Measurements from ENCODE around the gene SACM1L. TPM values are rescaled to one million over a fixed set of nuclear protein-coding genes. Genes with fewer than 3 reads are reported as not detected.

Gene SACM1L
- polyA plus RNA-seq, 1 donor from 2014 or later = 14.9 TPM

DNA sequence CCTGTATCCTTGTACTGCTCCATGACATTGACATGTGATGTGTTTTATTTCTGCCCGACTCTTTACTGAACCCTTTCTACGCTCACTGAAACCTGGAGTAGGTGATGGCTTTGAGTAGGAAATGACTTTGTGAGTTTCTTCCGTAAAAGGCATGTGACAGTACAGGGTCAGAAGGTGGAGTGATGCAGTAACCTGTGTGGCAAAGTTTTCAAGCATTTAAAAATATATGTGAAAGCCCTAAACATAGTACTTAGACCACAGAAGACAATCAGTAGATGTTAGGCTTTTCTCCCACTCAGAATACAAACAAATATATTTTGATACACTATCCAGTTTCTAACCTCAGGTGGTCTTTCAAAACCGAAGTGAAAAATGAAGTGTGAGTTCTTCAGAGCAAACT lies 31.3 kb upstream of the SACM1L start:
- Mint-ChIP-seq H3K27ac (no peak overlapping the region), H3K27me3 (no peaks in the 10 kb centered on the region), H3K4me3 (peak overlapping the region in 2 of 4 donors; percentile 16 to 17), H3K36me3 (peaks cover 2% of the 10 kb centered on the region), H3K9me3 (no peaks in the 10 kb centered on the region), H3K4me1 (peaks cover 27 to 30% (median 28%) of the 10 kb centered on the region in 3 donors)

DNA sequence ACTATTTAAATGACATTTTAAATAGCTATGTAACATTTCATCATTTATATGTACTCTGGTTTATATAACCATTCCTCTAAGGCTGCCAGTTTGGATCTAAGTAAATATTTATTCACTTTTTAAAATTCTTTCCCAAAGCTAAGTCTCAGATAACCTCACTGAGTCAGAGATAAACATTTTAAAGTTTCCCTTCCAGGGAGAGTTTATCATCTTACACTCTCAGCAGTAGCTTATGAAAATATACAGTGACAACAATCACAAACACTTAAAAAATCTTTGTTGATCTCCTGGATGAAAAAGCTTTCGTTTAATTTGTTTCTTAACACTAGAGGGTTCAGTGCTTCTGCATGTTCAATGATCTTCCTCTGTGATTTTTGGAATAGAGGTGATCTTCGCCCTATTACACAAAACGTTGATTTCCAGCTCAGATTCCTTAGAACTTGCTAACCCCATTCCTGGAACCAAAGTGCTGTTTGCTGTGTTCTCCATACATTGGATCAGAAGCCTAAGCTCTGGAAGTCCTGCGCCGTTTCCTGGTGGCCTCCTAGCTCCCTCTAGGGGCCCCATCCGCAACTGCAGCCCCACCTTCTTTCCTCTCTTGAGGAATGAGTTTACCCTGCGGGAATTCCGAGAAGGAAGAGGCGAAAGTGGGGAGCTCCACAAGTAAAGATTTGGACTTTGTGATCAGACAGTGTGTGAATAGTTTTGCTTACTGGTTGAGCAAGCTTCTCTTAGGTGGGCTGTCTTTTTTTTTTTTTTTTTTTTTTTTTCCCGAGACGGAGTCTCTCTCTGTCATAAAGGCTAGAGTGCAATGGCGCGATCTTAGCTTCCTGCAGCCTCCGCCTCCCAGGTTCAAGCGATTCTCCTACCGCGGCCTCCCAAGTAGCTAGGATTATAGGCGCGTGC lies 29.3 kb upstream of the SACM1L start:
- H3K36me3 Mint-ChIP-seq = peaks cover 3% of the 10 kb centered on the region
- H3K27me3 Mint-ChIP-seq = no peaks in the 10 kb centered on the region
- H3K27ac Mint-ChIP-seq = peak overlapping the region; percentile 6 to 28 (median 10)
- no peaks in the 10 kb centered on the region for H3K9me3 Mint-ChIP-seq
- H3K4me3 Mint-ChIP-seq = no peak overlapping the region
- peaks cover 30 to 36% (median 31%) of the 10 kb centered on the region in 3 donors for H3K4me1 Mint-ChIP-seq

DNA sequence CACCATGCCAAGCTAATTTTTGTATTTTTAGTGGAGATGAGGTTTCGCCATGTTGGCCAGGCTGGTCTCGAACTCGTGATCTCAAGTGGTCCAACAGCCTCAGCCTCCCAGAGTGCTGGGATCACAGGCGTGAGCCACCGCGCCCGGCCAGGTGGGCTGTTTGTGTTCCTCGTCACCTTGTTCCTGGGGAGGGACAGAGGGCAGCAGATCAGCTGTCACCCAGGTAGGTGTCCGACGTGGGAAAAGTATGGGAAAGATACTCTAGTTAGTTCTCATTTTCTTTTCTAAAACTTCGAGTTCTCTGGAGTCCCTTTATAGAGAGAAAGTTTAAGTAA lies 28.7 kb upstream of the SACM1L start:
- Mint-ChIP-seq H3K4me1 (peaks cover 33 to 37% (median 33%) of the 10 kb centered on the region in 3 donors), H3K9me3 (no peaks in the 10 kb centered on the region), H3K27ac (no peak overlapping the region), H3K27me3 (no peaks in the 10 kb centered on the region), H3K4me3 (no peak overlapping the region), H3K36me3 (peaks cover 3% of the 10 kb centered on the region)

DNA sequence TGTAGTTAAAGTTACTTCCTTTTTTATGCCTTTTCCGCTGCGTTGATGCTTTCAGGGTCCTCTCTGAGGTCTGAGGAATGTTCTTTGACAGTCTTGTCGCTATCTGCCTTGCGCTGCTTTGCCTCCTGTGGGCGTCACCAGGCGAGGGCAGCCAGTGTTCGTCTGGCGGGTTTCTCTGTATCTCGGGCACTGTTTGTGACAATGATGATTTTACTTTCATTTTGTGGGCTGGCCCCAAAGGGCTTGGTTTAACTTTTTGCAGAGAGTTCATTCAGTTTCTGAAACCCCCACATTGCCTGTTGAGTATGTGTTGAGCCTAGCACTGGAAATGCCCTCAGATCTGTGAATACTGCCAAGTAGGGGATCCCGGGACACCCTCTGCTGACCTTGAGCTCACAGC lies 24.6 kb upstream of the SACM1L start:
- Mint-ChIP-seq H3K9me3 (no peaks in the 10 kb centered on the region), H3K4me3 (peak overlapping the region; percentile 6 to 91 (median 57)), H3K27me3 (no peaks in the 10 kb centered on the region), H3K27ac (peak overlapping the region; percentile 30 to 86 (median 77)), H3K36me3 (peaks cover 3% of the 10 kb centered on the region), H3K4me1 (peaks cover 21 to 22% (median 22%) of the 10 kb centered on the region in 3 donors)

DNA sequence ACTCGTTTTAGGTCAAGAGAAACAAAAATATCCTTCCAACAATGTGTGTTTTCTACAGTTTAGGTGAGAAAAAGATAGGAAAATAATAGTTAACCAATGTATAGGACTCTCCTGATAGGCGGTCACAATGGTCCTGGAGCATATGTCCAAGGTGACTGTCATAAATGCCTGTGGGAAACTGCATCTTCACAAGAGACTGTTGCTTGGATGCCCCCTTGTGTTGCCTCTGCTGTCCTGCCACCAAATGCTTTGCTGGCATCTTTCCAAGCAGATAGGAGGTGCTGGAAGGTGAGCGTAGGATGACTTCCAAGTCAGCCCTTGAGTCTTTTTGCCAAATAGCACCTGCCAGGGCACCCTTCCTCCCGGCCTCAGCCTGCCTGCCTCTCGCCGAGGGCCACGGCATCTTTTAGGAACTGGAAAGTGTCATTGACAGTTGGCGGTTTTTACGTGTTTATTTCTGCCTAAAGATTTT lies 24.1 kb upstream of the SACM1L start:
- Mint-ChIP-seq H3K9me3 (no peaks in the 10 kb centered on the region), H3K27ac (peak overlapping the region; percentile 30 to 86 (median 77)), H3K36me3 (peaks cover 3% of the 10 kb centered on the region), H3K4me1 (peaks cover 17 to 19% (median 17%) of the 10 kb centered on the region in 3 donors), H3K4me3 (peak overlapping the region in 2 of 4 donors; percentile 43 to 91), H3K27me3 (no peaks in the 10 kb centered on the region)

DNA sequence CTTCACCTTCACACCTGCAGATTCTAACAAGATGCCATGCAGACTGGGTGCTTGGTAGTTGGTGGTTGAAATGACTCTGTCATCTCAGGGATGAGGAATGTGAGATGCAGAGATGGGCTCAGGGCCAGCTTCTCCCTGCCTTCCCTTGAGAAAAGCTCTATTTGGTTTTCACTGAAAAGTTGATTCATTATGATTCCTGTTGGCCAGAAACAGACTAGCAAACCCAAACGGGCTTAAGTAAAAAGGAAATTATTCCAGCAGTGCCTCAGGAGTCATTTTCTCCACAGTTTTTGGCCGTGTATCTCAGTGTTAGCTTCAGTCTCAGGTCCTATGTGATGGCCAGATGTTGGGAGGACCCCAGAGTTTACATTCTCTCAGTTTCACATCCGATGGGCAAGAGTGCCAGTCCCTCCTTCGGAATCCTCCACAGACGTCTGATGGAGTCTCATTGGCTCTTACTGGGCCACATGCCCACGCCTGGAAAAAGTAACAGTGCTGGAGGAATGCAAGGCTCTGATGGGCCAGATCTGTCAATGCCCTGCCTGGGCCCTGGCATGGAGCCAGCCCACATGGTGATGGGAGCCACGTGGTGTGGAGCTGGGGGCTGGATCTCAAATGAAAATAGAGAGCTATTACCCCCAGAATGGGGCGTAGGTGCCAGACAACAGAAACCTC lies 22.3 kb upstream of the SACM1L start:
- Mint-ChIP-seq H3K27me3 (no peaks in the 10 kb centered on the region), H3K27ac (no peak overlapping the region), H3K4me3 (no peak overlapping the region), H3K9me3 (no peaks in the 10 kb centered on the region), H3K4me1 (peaks cover 16 to 17% (median 16%) of the 10 kb centered on the region in 3 donors), H3K36me3 (peaks cover 5% of the 10 kb centered on the region)

DNA sequence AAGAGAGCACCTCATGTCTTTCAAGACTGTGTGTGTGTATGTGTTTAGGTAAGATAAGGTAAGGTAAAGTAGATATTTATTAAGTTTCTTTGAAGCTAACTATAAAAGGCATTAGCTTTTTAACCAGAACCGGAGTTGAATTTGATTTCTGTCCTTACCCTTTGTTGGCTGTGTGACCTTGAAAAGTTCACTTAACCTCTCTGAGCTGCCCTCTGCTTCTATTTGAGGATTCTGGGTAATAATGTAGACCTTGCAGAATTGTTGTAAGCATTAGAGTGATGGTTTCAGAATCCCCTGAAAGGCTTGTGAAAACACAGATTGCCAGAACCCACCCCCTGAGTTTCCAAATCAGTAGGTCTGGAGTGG lies 21.6 kb upstream of the SACM1L start:
- Mint-ChIP-seq H3K27me3 (no peaks in the 10 kb centered on the region), H3K9me3 (no peaks in the 10 kb centered on the region), H3K27ac (no peak overlapping the region), H3K36me3 (peaks cover 6% of the 10 kb centered on the region), H3K4me1 (peaks cover 14 to 17% (median 16%) of the 10 kb centered on the region in 3 donors), H3K4me3 (no peak overlapping the region)

DNA sequence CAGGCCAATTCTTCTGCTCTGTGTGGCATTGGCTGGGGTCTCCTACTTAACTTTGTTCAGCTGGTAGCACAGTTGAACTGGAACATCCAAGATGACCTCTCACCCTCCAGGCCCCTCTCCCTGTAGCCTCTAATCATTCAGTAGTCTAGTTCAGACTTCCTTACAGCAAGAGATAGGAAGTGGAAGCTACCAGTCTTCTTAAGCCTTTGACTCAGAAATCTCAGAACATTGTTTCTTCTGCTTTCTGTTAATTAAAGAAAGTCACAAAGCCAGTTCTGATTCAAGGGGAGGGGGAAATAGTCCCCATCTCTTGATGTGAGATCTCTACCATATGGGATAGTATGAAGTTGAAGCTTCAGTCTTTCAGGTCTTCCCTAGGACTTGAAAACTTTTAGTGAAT lies 18.8 kb upstream of the SACM1L start:
- peaks cover 0 to 4% (median 1%) of the 10 kb centered on the region in 3 donors for H3K4me1 Mint-ChIP-seq
- no peaks in the 10 kb centered on the region for H3K9me3 Mint-ChIP-seq
- H3K27ac Mint-ChIP-seq = no peak overlapping the region
- no peak overlapping the region for H3K4me3 Mint-ChIP-seq
- H3K36me3 Mint-ChIP-seq = peaks cover 10% of the 10 kb centered on the region
- H3K27me3 Mint-ChIP-seq = no peaks in the 10 kb centered on the region

DNA sequence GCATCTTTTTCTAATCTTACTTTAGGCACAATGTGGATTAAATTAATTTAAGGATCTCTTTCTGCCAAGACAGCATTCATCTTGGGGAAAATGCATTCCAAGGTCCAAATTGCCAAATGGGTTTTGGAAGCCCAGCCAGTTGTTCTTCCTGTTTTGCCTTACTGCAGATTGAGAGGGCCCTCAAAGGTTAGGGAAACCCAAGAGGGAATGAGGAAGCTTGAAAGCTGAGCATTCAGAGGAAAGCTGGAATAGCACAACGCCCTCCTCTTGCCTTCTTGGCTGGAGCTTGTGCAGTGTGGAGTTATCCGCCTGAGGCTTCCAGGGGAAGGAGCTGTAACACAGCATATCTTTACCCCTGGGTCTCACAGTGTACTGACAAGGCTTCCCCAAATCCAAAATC lies 18.2 kb upstream of the SACM1L start:
- peaks cover 0 to 1% (median 0%) of the 10 kb centered on the region in 3 donors for H3K4me1 Mint-ChIP-seq
- H3K27ac Mint-ChIP-seq = no peak overlapping the region
- no peaks in the 10 kb centered on the region for H3K9me3 Mint-ChIP-seq
- no peaks in the 10 kb centered on the region for H3K27me3 Mint-ChIP-seq
- no peak overlapping the region for H3K4me3 Mint-ChIP-seq
- H3K36me3 Mint-ChIP-seq = peaks cover 10% of the 10 kb centered on the region

DNA sequence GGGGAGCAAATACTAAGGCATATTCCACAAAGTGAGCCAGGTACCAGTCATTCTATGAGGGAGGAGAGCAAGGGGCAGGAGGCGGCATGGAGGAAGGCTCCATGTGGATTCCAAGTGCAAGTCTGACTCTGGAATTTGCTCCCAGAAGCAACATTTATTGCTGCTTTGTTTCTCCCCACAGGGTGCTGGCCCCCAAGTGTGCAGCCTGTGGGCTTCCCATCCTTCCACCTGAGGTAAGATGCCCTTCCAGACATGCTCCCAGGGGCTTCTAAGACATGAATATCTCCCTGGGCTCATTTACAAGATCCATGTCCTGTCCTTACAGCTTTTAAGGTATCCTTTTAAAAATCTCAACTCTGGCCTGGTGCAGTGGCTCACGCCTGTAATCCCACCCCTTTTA lies 15.9 kb upstream of the SACM1L start:
- Mint-ChIP-seq H3K9me3 (no peaks in the 10 kb centered on the region), H3K4me3 (peak overlapping the region in 1 of 4 donors; percentile 17), H3K4me1 (peaks cover 0 to 9% (median 6%) of the 10 kb centered on the region in 3 donors), H3K27me3 (no peaks in the 10 kb centered on the region), H3K36me3 (peaks cover 11% of the 10 kb centered on the region), H3K27ac (no peak overlapping the region)

DNA sequence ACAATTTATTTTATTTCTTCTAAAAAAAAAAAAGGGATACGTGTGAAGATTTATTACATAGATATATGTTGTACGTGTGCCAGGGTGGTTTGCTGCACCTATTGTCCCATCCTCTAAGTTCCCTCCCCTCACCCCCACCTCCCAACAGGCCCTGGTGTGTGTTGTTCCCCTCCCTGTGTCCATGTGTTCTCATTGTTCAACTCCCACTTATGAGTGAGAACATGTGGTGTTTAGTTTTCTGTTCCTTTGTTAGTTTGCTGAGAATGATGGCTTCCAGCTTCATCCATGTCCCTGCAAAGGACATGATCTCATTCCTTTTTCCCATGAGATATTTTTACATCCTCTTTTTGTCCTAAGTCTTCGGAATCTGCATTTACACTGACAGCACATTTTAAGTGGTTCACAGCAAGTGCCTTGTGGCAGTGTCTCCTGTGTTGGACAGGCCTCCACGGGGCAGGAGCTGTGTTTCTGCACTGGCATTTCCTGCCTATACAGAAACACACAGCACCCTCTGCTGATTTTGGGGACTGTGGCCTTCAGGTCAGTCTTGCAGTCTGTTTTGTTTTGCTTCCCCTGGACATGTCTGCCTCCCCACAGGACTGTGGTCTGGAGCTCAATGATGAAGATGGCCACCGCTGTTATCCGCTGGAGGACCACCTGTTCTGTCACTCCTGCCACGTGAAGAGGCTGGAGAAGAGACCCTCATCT lies 12.7 kb upstream of the SACM1L start:
- Mint-ChIP-seq H3K36me3 (peaks cover 11% of the 10 kb centered on the region), H3K9me3 (no peaks in the 10 kb centered on the region)

DNA sequence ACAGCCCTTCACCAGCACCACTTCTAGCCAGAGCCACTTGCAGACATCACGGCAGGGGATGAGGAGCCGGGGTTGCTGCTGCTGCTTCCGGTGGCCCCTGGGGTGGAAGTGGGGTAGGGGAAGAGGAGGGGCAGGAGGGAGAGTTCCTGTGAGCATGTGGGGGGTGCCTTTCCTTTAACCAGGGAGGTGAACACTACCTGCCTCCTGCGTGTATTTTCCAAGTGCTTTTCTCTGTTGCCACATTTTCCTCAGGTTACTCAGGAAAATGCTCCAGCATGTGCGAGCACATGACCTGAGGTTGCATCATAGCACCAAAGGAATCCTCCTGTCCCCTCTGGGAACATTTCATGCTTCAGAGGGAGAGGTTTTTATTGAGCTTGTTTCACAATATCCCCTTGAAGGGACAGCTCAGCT lies 12.2 kb upstream of the SACM1L start:
- Mint-ChIP-seq H3K27me3 (no peaks in the 10 kb centered on the region), H3K4me1 (peaks cover 6 to 9% (median 6%) of the 10 kb centered on the region in 3 donors), H3K36me3 (peaks cover 11% of the 10 kb centered on the region), H3K4me3 (peak overlapping the region in 1 of 4 donors; percentile 35), H3K27ac (peak overlapping the region in 2 of 3 donors; percentile 86 to 95), H3K9me3 (no peaks in the 10 kb centered on the region)

More for the DNA sequence above, 12.7 kb upstream of the SACM1L start:
- H3K4me3 Mint-ChIP-seq = peak overlapping the region in 1 of 4 donors; percentile 35
- peaks cover 6 to 9% (median 6%) of the 10 kb centered on the region in 3 donors for H3K4me1 Mint-ChIP-seq
- no peaks in the 10 kb centered on the region for H3K27me3 Mint-ChIP-seq
- H3K27ac Mint-ChIP-seq = peak overlapping the region in 2 of 3 donors; percentile 86 to 95

DNA sequence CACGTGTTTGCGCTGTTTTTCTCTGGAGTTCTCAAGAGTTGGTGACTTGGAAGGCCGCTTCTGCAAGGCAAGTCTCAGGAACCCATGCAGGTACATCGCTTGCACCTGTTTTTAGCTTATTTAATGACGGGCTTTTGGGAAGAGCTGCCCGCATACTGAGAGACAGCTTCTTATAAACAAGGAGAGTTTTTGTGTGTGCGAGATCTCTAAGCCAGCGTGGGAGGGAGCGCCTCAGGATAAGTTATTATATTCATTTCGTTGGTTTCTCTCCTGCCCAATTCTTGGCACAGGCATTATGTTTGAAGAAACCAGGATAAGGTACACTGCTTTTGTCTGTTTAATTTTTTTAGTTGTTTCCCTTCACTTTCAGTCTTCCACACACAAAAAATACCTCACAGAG lies 11.4 kb upstream of the SACM1L start:
- H3K4me1 Mint-ChIP-seq = peaks cover 6 to 9% (median 6%) of the 10 kb centered on the region in 3 donors
- H3K4me3 Mint-ChIP-seq = no peak overlapping the region
- peaks cover 9% of the 10 kb centered on the region for H3K36me3 Mint-ChIP-seq
- no peaks in the 10 kb centered on the region for H3K27me3 Mint-ChIP-seq
- H3K9me3 Mint-ChIP-seq = no peaks in the 10 kb centered on the region
- peak overlapping the region in 1 of 3 donors; percentile 73 for H3K27ac Mint-ChIP-seq

DNA sequence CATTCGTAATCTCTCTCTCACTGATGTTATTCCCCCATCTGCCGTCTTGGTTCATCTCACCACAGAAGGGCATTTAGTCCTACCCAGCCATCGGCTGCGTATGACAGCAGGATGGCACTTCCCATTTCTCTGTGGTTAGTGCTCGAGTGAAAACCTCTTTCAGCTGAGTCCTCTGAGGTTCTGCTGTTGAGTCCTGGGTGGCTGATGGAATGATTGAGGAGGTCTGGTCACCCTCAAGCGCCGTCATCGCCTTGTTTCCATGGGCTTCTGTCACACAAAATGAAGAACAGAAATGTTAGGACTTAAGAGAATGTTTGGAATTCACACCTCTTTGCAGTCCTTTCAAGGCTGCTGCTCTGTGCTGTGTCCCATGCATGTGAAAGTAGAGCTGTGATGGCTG lies 9.4 kb upstream of the SACM1L start:
- H3K36me3 Mint-ChIP-seq = peaks cover 4% of the 10 kb centered on the region
- H3K27me3 Mint-ChIP-seq = no peaks in the 10 kb centered on the region
- H3K9me3 Mint-ChIP-seq = no peaks in the 10 kb centered on the region
- H3K4me1 Mint-ChIP-seq = peaks cover 6 to 12% (median 11%) of the 10 kb centered on the region in 3 donors
- peak overlapping the region in 2 of 3 donors; percentile 51 to 59 for H3K27ac Mint-ChIP-seq
- no peak overlapping the region for H3K4me3 Mint-ChIP-seq

DNA sequence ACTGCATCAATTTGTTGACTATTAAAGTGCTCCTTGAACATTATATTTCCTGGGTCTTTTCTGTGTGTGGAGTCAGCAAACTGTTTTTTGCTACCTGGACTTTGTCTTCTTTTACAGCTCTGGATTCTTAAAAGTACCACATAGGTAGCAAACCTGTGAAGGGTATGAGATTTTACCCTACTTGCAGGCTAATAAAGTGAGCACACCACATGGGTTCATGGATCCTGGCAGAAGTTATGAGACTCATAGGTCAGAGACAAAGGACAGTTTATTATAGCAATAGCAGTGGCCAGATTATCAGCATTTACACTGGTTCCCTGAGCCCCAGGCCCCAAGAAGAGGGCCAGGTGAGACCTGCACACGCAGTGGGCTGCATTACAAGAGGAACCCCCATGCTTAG lies 8.0 kb upstream of the SACM1L start:
- H3K36me3 Mint-ChIP-seq = peaks cover 4% of the 10 kb centered on the region
- peaks cover 6 to 15% (median 11%) of the 10 kb centered on the region in 3 donors for H3K4me1 Mint-ChIP-seq
- H3K4me3 Mint-ChIP-seq = no peak overlapping the region
- no peak overlapping the region for H3K27ac Mint-ChIP-seq
- H3K27me3 Mint-ChIP-seq = no peaks in the 10 kb centered on the region
- H3K9me3 Mint-ChIP-seq = no peaks in the 10 kb centered on the region

Data from IgD-negative memory B cell (primary cell).